ENCODE results near the gene SLC6A1. TPM values are rescaled to one million over a fixed set of nuclear protein-coding genes. Genes with fewer than 3 reads are reported as not detected.

The SLC6A1 gene
- polyA plus RNA-seq, 1 of the 3 experiments (the other 2 are of a cell fraction): not detected

- TF ChIP-seq REST (IDR thresholded peaks at IDR 0.05; ENCODE audit: low read depth, low read length) (no peak), PBX3 (IDR thresholded peaks at IDR 0.05) (no peak), RAD21 (IDR thresholded peaks at IDR 0.05; ENCODE audit: low read length) (no peak), SMC3 (IDR thresholded peaks at IDR 0.05; ENCODE audit: low read depth, low read length) (no peak)
These were observed 17.4 kb downstream of the SLC6A1 start (continued) for GRCh38 chr3:11009898-11010297.

- no peak for DNase-seq
- H4K20me1 ChIP-seq (ENCODE audit: insufficient read depth): no peaks in the 10 kb centered on the region
- H3K27ac ChIP-seq (ENCODE audit: low read depth in 2 of 2, low read length in 1 of 2): no peak overlapping the region
- no peaks in the 10 kb centered on the region for H3K36me3 ChIP-seq (replicated peaks in 1 of 2; ENCODE audit: control insufficient read depth in 1 of 2, insufficient read depth in 2 of 2, low read length in 1 of 2)
- 60% methylated on average over 13 of the region's 15 CpGs for WGBS (ENCODE audit: low lambda C conversion rate)
- H2AFZ ChIP-seq (ENCODE audit: low read depth): no peak overlapping the region
- H3K4me2 ChIP-seq: no peak overlapping the region
- peaks cover 8% of the 10 kb centered on the region for H3K27me3 ChIP-seq (ENCODE audit: insufficient read depth)
- no peaks in the 10 kb centered on the region; a peak in 1 of 4 replicates for H3K4me1 ChIP-seq (ENCODE audit: control insufficient read depth in 1 of 2, insufficient read depth in 2 of 2, low read depth in 1 of 2, low read length in 1 of 2)
- H3K9ac ChIP-seq: no peak overlapping the region
- ChIA-PET CTCF (interaction anchor here (1.4 kb wide), 1 partner anchor 49 kb away, joined by 8 read pairs; no protein-coding TSS in a partner anchor), POLR2A (no interaction called here)
- H3K9me3 ChIP-seq: no peaks in the 10 kb centered on the region
- H3K4me3 ChIP-seq (ENCODE audit: low read depth in 2 of 2, low read length in 1 of 2): no peak overlapping the region
- no peaks in the 10 kb centered on the region for H3F3A ChIP-seq (replicated peaks; ENCODE audit: insufficient read depth)
- H3K9me2 ChIP-seq: no peaks in the 10 kb centered on the region
- no peaks in the 10 kb centered on the region for H3K79me2 ChIP-seq (ENCODE audit: insufficient read depth)
- TF ChIP-seq TAF1 (IDR thresholded peaks at IDR 0.05; ENCODE audit: borderline replicate concordance, low read depth, low read length) (no peak), ELF1 (IDR thresholded peaks at IDR 0.05) (no peak), NRF1 (IDR thresholded peaks at IDR 0.05; ENCODE audit: low read depth, low read length) (no peak), RCOR1 (IDR thresholded peaks at IDR 0.05; ENCODE audit: low read length) (no peak), MEF2A (IDR thresholded peaks at IDR 0.05; ENCODE audit: borderline replicate concordance, low read depth) (no peak), FOXM1 (IDR thresholded peaks at IDR 0.05; ENCODE audit: low read depth) (no peak), RAD21 (IDR thresholded peaks at IDR 0.05; ENCODE audit: low read length) (no peak), IRF3 (IDR thresholded peaks at IDR 0.05; ENCODE audit: low read depth, low read length) (no peak), NFIC (IDR thresholded peaks at IDR 0.05; ENCODE audit: borderline replicate concordance) (no peak), SMC3 (IDR thresholded peaks at IDR 0.05; ENCODE audit: low read depth, low read length) (no peak), JUND (IDR thresholded peaks at IDR 0.05) (no peak), YY1 (IDR thresholded peaks at IDR 0.05; ENCODE audit: low read depth) (no peak), CHD2 (IDR thresholded peaks at IDR 0.05; ENCODE audit: low read length, partially characterized antibody) (no peak), USF1 (IDR thresholded peaks at IDR 0.05; ENCODE audit: borderline replicate concordance, low read depth) (no peak), POLR2AphosphoS5 (IDR thresholded peaks at IDR 0.05; ENCODE audit: low read depth, low read length) (no peak), REST (IDR thresholded peaks at IDR 0.05; ENCODE audit: low read depth, low read length) (no peak), GABPA (IDR thresholded peaks at IDR 0.05; ENCODE audit: low read depth) (no peak), GATA2 (CRISPR knock-in tag; IDR thresholded peaks at IDR 0.05) (no peak), SIN3A (IDR thresholded peaks at IDR 0.05; ENCODE audit: borderline replicate concordance, low read depth, low read length) (no peak)
These were observed 18.0 kb downstream of the SLC6A1 start for GRCh38 chr3:11010426-11011165.
